PC-3 (cell line): ENCODE measurements around the gene SMG1.
"Not testable (repeated sequence)": the region's sequence is repeated elsewhere in the genome, so short reads cannot be mapped to it uniquely, and the experiment has no call there.

Experiments used
- CTCF ChIP-seq: fragments of 300-600 bp; sonication (generic); conservative IDR thresholded peaks from 2 replicates; pipeline ENCODE4 v1.5.1; 2017; ENCODE audit warnings: antibody characterized with exemption, low read depth, mild to moderate bottlenecking, low read length
- EZH2 ChIP-seq: fragments of 300-600 bp; sonication (generic); IDR thresholded peaks from one replicate; pipeline ENCODE4 v1.6.1; 2017; ENCODE audit warnings: antibody characterized with exemption, mild to moderate bottlenecking, low read length; ENCODE audit not compliant: unreplicated experiment
- EZH2phosphoT487 ChIP-seq: fragments of 300-600 bp; sonication (generic); IDR thresholded peaks from 2 replicates; pipeline ENCODE4 v1.6.1; 2018; ENCODE audit warnings: mild to moderate bottlenecking, antibody characterized with exemption, low read length, borderline replicate concordance

- not testable (repeated sequence) for TF ChIP-seq CTCF, EZH2phosphoT487, EZH2
Observed at GRCh38 chr16:18928073-18928472, 1.9 kb upstream of the SMG1 start.
